IPS DF 19.7 (cell line): ENCODE measurements around the gene AADACL3.
"Not testable (repeated sequence)": the region's sequence is repeated elsewhere in the genome, so short reads cannot be mapped to it uniquely, and the experiment has no call there.

Experiments
- DNase-seq: peaks from one replicate; pipeline ENCODE4 v3.0.0-alpha.2; 2013; ENCODE audit warnings: low read depth, low spot score

The AADACL3 gene, protein sequence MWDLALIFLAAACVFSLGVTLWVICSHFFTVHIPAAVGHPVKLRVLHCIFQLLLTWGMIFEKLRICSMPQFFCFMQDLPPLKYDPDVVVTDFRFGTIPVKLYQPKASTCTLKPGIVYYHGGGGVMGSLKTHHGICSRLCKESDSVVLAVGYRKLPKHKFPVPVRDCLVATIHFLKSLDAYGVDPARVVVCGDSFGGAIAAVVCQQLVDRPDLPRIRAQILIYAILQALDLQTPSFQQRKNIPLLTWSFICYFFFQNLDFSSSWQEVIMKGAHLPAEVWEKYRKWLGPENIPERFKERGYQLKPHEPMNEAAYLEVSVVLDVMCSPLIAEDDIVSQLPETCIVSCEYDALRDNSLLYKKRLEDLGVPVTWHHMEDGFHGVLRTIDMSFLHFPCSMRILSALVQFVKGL

DNA sequence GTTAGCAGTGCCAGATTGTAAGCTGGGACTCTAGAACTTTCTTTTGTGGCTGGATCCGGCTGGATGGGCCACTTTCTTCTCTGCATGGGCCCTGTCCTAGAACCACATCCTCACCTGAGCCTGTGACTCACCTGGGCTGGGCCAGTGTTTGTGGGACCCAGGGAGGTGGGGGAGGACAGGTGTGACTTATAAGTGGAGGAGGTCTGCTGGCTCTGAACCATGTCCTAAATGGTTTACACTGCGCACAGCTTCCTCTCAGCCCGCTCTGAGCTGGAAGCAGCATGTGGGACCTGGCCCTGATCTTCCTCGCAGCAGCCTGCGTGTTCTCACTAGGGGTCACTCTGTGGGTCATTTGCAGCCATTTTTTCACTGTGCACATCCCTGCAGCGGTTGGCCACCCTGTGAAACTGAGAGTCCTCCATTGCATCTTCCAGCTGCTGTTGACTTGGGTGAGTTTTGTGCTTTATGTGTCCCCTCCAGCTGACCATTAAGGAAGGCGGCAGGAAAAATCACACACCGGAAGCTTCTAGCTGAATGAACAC lies at the start of gene AADACL3:
TSS of gene AADACL3 (plus strand) at position 215 of the 542 bp plus-strand sequence. CDS start at position 282, 67 bp downstream.
- no peak for DNase-seq

DNA sequence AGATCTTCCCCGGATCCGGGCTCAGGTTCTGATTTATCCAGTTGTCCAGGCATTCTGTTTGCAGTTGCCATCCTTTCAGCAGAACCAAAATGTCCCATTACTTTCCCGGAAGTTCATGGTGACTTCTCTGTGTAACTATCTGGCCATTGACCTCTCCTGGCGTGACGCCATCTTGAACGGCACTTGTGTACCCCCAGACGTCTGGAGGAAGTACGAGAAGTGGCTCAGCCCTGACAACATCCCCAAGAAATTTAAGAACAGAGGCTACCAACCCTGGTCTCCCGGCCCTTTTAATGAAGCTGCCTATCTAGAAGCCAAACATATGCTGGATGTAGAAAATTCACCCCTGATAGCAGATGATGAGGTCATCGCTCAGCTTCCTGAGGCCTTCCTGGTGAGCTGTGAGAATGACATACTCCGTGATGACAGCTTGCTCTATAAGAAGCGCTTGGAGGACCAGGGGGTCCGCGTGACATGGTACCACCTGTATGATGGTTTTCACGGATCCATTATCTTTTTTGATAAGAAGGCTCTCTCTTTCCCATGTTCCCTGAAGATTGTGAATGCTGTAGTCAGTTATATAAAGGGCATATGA lies 49.7 kb upstream of the AADACL3 start:
- no peak for DNase-seq

DNA sequence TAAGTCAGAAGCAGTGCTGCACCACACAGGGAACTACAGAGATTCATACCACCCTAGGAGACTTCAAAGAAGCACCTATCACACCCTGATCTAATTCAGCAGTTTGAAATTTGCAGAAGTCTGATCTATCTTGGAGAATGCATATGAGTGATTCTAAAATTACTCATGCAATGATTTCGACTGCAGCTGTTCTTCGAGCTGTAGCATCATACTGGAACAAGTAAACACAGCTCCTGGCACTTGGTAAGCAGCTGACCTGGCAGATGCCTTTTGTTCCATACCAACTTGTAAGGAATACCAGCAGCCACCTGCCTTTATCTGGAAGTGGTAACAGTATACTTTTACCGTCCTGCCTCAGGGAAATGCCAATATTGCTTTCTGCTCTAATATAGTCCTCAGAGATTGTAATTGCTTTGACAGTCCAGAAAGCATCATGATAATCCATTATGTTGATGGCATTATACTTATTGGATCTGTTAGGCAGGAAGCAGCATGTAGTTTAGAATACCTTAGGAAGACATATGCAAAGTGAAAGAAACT lies 46.3 kb upstream of the AADACL3 start:
- no peak for DNase-seq

DNA sequence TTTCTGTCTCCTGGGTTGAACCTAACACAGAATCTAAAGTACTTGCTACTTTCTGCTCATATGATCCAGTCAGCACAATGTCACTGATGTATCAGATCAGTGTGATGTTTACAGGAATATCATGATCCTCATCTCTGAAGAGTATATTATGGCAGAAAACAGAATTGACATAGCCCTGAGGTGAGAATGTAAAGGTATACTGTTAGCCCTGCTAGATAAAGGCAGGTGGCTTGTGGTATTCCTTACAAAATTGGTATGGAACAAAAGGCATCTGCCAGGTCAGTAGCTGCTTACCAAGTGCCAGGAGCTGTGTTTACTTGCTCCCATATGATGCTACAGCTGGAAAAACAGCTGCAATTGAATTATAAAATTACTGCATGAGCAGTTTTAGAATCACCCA lies 41.6 kb upstream of the AADACL3 start:
- DNase-seq = no peak

DNA sequence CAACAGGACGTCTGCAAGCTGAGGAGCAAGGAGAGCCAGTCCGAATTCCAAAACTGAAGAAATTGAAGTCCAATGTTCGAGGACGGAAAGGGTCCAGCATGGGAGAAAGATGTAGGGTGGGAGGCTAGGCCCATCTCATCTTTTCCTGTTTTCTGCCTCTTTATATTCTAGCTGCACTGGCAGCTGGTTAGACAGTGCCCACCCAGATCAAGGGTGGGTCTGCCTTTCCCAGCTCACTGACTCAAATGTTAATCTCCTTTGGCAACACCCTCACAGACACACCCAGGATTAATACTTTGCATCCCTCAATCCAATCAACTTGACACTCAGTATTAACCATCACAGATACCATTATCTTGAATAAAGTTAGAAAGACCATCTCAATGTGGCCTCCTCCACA lies 39.8 kb upstream of the AADACL3 start:
- not testable (repeated sequence) for DNase-seq

DNA sequence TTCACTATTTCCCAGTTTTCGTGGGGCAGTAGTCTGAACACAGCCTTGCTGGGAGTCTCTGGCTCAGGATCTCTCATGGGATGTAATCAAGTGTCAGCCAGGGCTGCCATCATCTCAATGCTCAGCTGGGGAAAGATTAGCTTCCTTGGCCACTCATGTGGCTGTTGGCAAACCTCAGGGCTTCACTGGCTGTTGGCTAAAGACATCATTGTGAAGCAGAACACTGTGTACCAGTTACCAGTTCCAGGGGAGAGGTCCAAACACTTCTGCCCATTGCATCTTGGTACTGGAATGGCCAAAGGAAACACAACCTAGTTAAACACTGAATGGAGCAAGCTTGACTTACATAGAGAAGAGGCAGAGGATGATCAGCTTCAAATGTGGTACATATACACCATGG lies 38.3 kb upstream of the AADACL3 start:
- no peak for DNase-seq

DNA sequence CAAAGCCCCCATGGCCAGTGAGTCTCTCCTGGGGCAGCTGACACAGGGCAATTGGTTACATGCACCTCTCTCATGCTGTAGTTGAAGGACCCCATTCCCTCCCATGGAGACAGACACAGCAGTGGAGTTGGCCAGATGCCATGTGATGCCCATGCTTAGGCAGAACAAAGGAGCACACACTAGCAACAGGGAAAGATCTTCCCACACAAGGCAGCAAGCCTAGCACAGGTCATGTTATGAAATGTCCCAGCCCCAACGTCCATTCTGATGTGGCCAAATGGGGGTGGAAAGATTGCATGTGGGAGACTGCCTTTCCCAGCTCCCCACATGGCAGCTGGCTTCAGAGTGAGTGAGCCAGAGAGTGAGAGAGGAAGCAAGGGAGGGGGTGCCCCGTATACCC lies 37.6 kb upstream of the AADACL3 start:
- no peak for DNase-seq

DNA sequence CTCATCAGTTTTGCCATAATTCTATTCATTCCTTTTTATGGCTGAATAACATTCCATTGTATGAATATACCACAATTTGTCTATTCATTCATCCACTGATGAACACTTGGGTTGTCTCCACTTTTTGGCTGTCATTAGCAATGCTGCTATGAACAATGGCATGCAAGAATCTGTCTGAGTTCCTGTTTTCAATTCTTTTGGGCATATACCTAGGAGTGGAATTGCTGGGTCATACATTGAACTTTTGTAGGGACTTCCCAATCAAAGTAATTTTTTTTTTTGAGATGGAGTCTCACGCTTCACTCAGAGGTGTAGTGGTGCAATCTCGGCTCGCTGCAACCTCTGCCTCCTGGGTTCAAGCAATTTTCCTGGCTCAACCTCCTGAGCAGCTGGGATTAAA lies 37.1 kb upstream of the AADACL3 start:
- DNase-seq = no peak

DNA sequence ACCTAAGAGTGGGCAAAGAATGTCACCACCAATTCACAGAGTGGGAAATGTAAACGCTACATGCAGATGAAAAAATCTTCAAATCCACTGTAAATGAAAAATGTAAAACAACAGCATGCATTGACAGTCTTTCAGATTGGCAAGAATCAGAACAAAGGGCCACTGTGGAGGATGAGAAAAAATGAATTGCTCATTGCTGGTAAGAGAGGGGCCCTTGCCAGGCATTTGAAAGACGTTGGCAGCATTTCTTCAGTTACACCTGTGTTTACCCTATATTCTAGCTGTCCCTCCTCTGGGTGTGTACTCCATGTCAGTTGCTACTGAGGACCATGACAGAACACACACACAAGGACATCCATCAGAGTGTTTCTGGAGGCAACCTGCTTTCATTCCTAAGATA lies 25.8 kb upstream of the AADACL3 start:
- no peak for DNase-seq

DNA sequence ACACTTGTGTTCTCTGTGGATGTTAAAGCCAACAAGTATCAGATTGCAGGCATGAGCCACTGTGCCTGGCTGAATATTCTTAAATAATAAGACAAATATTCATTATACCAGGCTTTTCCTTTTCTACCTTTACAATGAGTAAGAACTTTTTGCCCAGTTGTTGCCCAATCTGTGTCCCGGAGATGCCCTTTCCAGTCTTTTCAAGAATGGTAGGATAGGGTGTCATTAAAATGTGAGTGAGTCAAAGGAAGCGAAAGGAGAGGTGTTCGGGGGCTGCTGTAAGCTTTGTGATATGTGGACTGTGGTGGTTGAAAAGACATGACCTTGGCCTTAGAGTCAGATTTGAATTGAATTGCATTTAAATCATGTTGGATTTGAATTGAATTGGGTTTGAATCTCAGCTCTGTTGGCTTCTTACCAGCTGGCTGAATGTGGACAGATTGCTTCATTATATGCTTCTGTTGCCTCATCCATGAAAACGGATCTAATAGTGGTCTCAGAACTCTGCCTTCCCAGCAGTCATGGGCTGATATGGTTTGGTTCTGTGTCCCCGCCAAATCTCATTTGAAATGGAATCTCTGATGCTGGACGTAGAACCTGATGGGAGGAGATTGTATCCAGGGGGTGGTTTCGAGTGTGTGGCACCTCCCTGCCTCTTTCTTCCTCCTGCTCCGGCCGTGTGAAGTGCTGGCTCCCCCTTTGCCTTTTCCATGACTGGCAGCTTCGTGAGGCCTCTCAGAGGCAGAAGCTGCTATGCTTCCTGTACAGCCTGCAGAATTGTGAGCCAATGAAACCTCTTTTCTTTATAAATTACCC lies 22.7 kb upstream of the AADACL3 start:
- DNase-seq = no peak

DNA sequence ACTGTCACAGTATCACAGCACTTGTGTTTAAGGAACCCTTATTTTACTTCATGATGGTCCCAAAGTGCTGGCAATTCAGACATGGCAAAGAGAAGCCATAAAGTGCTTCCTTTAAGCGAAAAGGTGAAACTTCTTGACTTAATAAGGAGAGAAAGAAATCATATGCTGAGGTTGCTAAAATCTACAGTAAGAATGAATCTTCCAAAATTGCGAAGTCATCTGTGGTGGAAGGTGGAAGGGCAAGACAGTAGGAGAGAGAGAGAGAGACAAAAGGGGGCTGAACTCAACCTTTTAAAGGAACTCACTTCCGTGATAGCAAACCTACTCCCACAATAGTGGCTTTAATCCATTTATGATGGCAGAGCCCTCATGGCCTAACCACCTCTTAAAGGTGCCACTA lies 19.3 kb upstream of the AADACL3 start:
- DNase-seq = no peak

DNA sequence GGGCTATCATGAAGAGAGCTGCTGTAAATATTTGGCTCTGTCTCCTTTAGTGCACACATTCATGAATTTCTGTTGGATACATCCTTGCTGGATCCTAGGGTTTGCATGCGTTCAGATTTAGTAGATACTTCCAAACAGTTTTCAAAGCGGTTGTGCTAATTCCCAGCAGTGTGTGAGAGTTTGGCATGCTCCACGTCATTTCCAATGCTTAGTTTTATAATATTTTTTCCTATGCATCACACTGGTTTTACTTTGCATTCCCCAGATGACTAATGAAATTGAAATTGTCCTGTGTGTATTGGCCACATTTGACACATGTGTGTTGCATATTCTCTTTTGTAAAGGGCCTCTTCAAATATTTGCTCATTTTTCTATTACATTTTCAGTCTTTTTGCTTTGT lies 18.5 kb upstream of the AADACL3 start:
- DNase-seq = no peak

DNA sequence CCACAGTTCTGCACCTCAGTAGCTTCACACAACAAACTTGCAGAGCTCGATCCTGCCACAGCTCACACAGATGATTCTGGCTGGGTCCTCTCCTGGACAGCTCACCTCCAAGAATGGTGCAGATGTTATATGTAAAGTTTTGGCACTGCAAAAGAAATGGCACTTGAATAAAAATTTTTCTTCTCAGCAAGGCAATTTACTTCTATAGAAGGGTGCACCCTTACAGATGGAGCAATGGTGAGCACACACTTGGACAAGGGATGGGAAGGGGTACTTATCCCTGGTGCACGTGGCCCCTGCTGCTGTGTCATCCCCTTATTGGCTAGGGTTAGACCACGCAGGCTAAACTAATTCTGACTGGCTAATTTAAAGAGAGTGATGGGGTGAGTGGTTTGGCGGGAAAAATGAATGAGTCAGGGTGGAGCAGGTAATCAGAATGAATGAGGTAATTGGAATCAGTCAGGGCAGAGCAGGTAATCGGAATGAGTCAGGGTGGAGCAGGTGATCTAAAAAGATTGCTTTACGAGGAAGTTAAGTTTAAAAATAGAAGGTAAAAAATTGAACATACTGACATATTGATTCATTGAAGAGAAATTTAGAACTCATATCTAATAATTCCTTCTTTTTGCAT lies 12.0 kb upstream of the AADACL3 start:
- no peak for DNase-seq

DNA sequence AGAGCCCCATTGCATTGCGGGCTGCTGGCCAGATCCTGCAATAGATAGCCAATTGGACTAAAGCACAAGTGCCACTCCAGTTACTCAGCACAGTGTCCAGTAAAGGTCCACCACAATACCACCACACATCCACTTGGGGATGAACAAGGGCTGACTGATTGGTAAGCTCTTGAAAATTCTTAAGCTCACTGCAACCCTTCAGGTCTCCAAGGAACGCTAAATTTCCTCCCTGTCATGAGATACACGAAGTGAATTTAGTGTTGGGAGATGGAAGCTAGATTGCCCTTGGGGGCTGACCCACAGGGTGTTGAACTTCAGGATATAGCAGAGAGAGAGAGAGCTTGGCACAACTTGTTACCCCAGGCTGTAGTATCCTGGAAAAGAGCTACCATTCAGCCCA lies 9.8 kb upstream of the AADACL3 start:
- DNase-seq = no peak

DNA sequence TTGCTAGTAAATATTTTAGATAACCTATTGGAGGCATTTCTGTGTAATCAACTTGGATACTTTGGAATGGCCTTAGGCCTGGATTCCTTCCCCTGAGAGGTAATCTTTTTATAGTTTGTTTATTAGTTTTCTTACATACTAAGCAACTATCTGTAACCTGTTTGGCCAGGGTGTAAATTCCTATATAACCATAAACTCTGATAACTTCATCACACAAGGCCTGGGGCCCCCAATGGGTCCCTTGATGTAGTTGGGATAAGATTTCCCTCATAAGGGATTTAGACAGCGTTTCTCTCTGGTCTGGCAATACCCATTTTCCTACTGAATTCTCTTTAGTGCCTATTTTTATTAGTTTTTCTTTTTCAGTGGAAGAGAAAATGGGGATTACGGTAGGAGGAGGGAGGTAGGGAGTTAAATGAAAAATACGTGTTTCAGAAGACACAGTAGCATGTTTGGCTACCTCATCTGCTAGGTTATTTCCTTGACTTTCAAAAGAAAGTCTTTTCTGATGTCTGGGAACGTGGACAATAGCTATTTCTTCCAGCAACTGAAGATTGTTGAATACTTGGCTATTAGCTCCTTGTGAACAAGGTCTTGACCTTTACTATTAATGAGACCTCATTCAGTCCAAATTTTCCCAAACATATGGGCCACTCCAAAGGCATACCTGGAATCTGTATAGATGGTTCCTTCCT lies 7.4 kb upstream of the AADACL3 start:
- no peak for DNase-seq

DNA sequence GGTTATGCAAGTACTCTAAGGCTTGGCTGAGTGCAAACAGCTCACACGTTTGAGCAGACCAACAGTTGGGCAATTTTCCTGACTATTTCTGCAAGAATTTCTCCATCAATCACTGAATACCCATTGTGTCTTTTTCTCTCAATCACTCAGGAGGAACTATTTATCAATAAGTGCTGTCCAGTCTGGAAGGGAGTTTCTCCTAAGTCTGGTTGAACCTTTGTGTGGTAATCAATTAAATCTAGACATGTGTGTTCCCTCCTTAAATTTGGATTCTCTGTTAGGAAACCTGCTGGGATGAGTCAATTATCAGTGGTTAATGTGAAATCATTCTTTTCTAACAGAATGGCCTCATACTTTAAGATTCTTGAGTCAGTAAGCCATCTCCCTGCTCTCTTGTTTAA lies 6.8 kb upstream of the AADACL3 start:
- DNase-seq = no peak

DNA sequence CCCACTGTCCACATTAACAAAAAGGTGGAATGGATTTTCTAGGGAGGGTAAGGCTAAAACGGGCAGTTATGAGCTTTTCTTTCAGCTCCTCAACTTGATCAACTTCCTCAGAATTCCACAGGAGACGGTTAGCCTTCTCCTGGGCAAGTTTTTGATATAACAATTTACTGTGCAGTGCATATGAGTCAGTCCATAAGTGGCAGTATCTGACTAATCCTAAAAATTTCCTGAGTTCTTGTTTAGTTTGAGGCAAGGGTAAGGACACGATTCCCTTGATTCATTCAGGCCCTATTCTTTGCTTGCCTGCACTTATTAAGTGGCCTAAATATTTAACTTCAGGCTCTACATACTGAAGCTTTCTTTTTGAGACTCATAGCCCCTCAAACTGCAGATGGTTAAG lies 6.2 kb upstream of the AADACL3 start:
- DNase-seq = no peak

DNA sequence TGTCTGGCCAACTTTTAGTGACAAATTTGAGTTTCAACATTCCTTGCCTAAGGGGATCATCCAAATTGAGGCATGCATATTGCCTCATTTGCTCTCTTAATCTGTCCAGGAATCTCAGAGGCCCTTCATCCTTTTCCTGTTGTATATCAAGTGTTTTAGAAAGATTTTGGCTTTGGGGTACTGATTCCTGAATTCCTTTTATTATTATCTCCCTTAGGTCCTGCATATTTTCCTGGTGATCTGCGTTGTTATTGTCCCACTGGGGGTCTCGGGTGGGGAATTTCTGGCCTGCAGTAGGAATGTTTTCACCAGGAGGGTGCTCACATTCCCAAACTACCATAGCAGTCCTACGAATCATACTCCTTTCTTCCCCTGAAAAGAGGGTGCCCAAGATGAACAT lies 4.4 kb upstream of the AADACL3 start:
- no peak for DNase-seq

DNA sequence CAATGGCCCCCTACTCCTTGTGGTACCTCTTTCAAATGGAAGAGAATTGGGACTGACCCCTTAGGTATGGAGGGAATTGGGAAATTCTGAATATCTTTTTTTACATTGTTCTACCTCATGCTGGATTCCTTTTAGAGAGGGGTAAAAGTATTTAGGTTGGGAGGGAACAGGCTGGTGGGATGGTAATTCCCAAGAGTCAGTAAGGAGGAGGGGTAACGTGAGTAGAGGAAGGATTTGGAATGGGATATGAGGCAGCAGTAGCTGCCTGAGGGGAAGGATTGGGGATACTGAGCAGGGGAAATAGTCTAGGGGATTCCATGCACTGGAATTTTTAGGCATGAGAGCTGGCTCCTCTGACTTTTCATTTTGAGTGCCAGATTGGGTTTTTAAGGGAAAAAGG lies 3.8 kb upstream of the AADACL3 start:
- no peak for DNase-seq

DNA sequence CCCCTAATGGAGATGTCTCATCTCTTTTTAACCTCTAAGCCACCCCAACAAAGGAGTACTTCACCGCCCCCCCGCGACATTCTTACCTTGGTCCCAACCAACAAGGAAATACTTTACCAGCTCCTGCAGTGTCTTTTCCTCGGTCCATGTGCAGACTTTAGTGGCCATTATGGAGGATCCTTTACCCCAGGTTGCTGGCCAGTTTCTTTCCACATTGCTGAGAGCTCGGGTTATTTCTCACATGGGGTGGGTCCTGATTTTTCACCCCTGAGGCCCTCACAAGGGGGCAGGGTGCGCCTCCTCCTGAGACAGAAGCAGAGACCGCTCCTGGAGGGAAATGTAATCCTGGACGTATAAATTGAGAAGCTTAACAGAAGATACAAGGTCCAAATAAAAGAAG lies 3.0 kb upstream of the AADACL3 start:
- DNase-seq = no peak

DNA sequence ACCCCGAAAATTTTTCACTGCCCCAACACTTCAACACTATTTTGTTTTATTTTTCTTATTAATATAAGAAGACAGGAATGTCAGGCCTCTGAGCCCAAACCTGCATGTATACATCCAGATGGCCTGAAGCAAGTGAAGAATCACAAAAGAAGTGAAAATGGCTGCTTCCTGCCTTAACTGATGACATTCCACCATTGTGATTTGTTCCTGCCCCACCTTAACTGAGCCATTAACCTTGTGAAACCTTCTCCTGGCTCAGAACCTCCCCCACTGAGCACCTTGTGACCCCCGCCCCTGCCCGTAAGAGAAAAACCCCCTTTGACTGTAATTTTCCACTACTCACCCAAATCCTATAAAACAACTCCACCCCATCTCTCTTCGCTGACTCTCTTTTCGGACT lies 2.3 kb upstream of the AADACL3 start:
- not testable (repeated sequence) for DNase-seq
